Chondrocyte (in vitro differentiated cells): Measurements from ENCODE around the gene KRTAP4-16. TPM values are rescaled to one million over a fixed set of nuclear protein-coding genes. Genes with fewer than 3 reads are reported as not detected.
"Not testable (repeated sequence)": the region's sequence is repeated elsewhere in the genome, so short reads cannot be mapped to it uniquely, and the experiment has no call there.

Experiments
- DNase-seq: peaks from one replicate; pipeline ENCODE4 v3.0.0; 2021; ENCODE audit warnings: mixed read lengths, low spot score
- H3K27ac Mint-ChIP-seq: one replicate; pipeline ENCODE4 v1.8.0; 2021; ENCODE audit warnings: mild to moderate bottlenecking, moderate library complexity, mixed read lengths; ENCODE audit not compliant: unreplicated experiment
- H3K27me3 Mint-ChIP-seq: 2 replicates; pipeline ENCODE4 v1.8.0; 2021; ENCODE audit warnings: low read depth, mixed read lengths
- H3K36me3 Mint-ChIP-seq: 2 replicates; pipeline ENCODE4 v1.8.0; 2021; ENCODE audit warnings: low read depth, mixed read lengths
- H3K4me1 Mint-ChIP-seq: 2 replicates; pipeline ENCODE4 v1.8.0; 2021; ENCODE audit warnings: low read depth, mild to moderate bottlenecking, mixed read lengths
- H3K4me3 Mint-ChIP-seq: one replicate; pipeline ENCODE4 v1.8.0; 2021; ENCODE audit warnings: mild to moderate bottlenecking, moderate library complexity, mixed read lengths; ENCODE audit not compliant: unreplicated experiment
- H3K9me3 Mint-ChIP-seq: 2 replicates; pipeline ENCODE4 v1.8.0; 2021; ENCODE audit warnings: low read depth, mixed read lengths
- total RNA-seq: library from RNA; stranded (reverse); gene quantifications from 3 replicates; pipeline ENCODE4 v1.2.1, GENCODE V29; 2021
- TF ChIP-seq, protein P1 (sequence below): fragments of 200-600 bp; sonication (generic); IDR thresholded peaks from 2 replicates; pipeline ENCODE4 v1.5.0; 2021; ENCODE audit warnings: antibody characterized with exemption, mild to moderate bottlenecking, moderate library complexity

The KRTAP4-16 gene
- total RNA-seq, 1 donor from 2014 or later = not detected

DNA sequence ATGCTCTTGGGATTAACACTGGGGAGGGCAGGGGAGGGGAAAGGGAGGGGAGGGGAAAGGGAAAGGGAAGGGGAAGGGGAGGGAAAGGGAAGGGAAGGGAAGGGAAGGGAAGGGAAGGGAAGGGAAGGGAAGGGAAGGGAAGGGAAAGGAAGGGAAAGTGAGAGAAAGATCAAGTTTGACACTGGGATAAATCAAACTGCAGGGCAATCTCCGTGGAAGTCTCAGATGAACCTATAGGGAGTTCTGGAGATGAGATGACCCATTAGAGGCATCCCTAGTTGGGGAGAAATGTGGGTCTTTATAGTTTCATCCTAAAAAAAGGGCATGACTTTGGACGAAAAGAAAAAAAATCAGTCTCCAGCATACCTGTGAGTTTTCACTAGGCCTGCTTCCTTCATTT is 19.7 kb upstream of the KRTAP4-16 start:
- Mint-ChIP-seq H3K27me3 (no peaks in the 10 kb centered on the region), H3K36me3 (no peaks in the 10 kb centered on the region), H3K4me3 (no peak overlapping the region), H3K9me3 (no peaks in the 10 kb centered on the region), H3K4me1 (peaks cover 38% of the 10 kb centered on the region), H3K27ac (no peak overlapping the region)
- no peak for DNase-seq
- TF ChIP-seq, protein P1, sequence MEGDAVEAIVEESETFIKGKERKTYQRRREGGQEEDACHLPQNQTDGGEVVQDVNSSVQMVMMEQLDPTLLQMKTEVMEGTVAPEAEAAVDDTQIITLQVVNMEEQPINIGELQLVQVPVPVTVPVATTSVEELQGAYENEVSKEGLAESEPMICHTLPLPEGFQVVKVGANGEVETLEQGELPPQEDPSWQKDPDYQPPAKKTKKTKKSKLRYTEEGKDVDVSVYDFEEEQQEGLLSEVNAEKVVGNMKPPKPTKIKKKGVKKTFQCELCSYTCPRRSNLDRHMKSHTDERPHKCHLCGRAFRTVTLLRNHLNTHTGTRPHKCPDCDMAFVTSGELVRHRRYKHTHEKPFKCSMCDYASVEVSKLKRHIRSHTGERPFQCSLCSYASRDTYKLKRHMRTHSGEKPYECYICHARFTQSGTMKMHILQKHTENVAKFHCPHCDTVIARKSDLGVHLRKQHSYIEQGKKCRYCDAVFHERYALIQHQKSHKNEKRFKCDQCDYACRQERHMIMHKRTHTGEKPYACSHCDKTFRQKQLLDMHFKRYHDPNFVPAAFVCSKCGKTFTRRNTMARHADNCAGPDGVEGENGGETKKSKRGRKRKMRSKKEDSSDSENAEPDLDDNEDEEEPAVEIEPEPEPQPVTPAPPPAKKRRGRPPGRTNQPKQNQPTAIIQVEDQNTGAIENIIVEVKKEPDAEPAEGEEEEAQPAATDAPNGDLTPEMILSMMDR = no peak

DNA sequence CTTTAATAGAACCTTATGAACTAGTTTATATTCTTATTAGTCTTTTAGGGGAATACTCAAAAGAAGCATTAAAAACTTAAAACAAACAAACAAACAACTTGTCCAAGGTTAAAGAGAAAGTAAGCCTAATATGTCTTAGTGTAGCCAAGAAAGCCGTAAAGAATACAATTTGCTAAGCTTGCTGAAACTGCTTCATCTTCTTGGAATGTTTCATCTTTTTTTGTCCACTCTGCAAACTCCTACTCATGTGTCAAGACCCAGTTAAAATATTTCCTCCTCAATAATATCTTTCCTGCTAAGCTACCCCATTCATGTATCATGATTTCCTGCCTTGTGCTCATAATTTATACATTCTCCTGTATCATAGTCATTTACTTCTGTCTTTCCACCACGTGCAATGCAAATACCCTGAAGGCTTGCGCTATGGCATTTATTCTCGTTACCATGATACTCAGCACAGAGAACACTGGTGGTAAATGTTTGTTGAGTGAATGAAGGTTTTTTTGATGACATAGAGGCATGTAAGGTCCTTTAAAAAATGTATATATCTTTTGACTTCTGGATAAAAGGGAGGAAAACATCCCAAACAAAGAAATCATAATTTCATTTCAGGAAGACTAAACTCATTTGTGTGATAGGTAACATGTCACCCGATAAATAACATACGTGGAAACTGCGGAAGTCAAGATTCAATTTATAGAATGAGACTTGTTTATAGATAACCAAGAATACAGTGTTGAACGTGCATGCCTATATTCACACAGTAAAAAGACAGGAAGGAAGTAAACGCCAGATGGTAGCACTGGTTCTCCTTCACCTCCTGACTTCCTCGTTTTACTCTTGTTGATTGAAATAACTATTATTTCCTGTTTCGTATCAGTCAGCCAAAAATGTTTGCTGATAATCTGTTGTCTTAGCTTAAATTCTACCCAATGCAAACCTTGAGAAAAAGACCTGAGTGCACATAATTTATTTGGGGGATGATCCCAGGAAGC is 18.0 kb upstream of the KRTAP4-16 start:
- not testable (repeated sequence) for H3K9me3 Mint-ChIP-seq, H3K4me3 Mint-ChIP-seq, DNase-seq, H3K27me3 Mint-ChIP-seq, H3K36me3 Mint-ChIP-seq
- Mint-ChIP-seq H3K4me1 (peaks cover 37% of the 10 kb centered on the region), H3K27ac (peak overlapping the region; percentile 22)

DNA sequence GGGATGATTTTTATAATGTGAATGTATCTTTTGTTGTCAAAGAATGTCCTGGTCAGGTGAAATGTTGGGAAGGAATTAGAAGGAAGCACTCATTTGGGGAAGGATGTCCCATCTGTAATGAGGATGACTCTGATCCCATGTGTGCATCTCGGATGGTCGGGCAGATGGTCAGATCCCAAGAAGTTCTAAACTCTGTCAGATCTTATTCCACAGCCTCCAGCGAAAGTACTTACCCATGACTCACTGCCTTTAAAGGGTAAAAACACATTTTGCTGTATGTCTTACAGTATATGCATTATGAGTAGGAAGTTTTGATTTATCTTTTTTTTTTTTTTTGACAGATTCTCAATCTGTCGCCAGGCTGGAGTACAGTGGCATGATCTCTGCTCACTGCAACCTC is 16.7 kb upstream of the KRTAP4-16 start:
- no peaks in the 10 kb centered on the region for H3K36me3 Mint-ChIP-seq
- DNase-seq = no peak
- no peaks in the 10 kb centered on the region for H3K9me3 Mint-ChIP-seq
- TF ChIP-seq, protein P1 = no peak
- H3K4me1 Mint-ChIP-seq = peaks cover 28% of the 10 kb centered on the region
- no peaks in the 10 kb centered on the region for H3K27me3 Mint-ChIP-seq
- H3K27ac Mint-ChIP-seq = peak overlapping the region; percentile 2
- H3K4me3 Mint-ChIP-seq = no peak overlapping the region

DNA sequence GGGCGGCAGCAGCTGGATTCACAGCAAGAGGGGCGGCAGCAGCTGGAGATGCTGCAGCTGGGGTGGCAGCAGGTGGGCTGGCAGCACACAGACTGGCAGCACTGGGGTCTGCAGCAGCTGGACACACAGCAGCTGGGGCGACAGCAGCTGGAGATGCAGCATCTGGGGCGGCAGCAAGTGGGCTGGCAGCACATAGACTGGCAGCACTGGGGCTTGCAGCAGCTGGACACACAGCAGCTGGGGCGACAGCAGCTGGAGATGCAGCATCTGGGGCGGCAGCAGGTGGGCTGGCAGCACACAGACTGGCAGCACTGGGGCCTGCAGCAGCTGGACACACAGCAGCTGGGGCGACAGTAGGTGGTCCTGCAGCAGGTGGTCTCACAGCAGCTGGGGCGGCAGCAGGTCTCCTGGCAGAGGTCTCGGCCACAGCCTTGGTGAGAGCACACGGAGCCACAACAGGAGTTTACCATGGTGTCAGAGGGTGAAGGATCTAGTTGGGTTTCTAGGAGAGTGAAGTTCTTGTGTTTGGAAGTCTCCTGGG is 15.9 kb upstream of the KRTAP4-16 start, which contains the start of gene KRTAP4-11:
KRTAP4-11 (minus strand) TSS at position 528 of the 541 bp plus-strand sequence; CDS start at position 470, 58 bp downstream.
- H3K27me3 Mint-ChIP-seq, H3K4me3 Mint-ChIP-seq, H3K9me3 Mint-ChIP-seq, H3K36me3 Mint-ChIP-seq, DNase-seq: not testable (repeated sequence)
- peaks cover 23% of the 10 kb centered on the region for H3K4me1 Mint-ChIP-seq
- peak within 1 kb of the TSS; percentile 2 for H3K27ac Mint-ChIP-seq

DNA sequence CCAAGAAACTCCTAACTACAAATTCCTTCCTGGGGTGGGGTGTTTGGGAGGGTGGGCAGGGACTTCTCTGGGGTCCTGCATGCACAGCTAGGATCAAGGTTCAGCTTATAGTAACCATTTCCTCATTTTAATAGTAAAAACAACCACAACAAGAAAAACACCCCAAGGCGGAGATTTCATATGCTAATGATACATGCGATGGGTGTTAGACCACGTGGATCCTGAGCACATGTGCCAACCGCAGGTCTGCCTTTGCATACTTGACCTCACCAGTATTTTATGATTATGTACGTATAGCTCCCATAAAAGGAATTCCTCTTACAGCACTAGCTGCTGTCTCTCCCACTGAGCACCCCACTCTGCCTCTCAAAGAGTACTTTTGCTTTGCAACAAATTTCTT is 14.3 kb upstream of the KRTAP4-16 start:
- DNase-seq = no peak
- no peaks in the 10 kb centered on the region for H3K36me3 Mint-ChIP-seq
- H3K4me3 Mint-ChIP-seq = no peak overlapping the region
- H3K4me1 Mint-ChIP-seq = peaks cover 23% of the 10 kb centered on the region
- no peak overlapping the region for H3K27ac Mint-ChIP-seq
- no peaks in the 10 kb centered on the region for H3K27me3 Mint-ChIP-seq
- TF ChIP-seq, protein P1 = no peak
- peaks cover 4% of the 10 kb centered on the region for H3K9me3 Mint-ChIP-seq

DNA sequence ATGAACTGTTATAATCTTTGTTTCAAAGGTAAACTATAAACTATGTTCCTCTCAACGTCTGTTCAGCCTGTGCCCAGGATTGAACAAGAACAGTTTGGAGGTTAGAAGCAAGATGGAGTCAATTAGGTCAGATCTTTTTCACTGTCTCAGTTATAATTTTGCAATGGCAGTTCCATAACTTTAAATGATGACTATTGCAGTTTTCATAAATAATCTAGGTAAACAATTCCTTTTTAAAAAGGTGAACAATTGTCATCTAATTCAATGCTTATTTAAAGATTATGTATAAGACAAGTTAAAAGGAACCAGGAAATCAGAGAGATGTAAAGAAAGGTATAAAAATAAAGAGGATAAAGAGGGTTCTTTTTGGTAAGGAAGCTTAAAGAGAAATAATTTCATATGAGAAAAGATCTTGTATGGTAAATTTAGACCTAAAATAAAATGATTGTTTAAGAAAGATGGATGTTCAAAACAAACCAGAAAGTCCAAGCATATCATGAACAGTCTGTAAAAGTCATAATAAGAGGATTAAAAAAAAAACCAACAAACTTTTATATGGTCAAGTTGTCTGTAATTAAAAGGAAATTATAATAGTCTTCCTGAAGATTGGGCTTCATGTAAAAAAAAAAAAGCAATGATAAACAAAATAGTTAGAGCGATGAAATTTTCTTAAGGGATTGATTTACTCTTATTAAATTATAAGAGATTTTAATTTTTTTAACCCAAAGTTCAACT is 9.3 kb upstream of the KRTAP4-16 start:
- no peak overlapping the region for H3K27ac Mint-ChIP-seq
- H3K9me3 Mint-ChIP-seq = peaks cover 9% of the 10 kb centered on the region
- H3K36me3 Mint-ChIP-seq = no peaks in the 10 kb centered on the region

DNA sequence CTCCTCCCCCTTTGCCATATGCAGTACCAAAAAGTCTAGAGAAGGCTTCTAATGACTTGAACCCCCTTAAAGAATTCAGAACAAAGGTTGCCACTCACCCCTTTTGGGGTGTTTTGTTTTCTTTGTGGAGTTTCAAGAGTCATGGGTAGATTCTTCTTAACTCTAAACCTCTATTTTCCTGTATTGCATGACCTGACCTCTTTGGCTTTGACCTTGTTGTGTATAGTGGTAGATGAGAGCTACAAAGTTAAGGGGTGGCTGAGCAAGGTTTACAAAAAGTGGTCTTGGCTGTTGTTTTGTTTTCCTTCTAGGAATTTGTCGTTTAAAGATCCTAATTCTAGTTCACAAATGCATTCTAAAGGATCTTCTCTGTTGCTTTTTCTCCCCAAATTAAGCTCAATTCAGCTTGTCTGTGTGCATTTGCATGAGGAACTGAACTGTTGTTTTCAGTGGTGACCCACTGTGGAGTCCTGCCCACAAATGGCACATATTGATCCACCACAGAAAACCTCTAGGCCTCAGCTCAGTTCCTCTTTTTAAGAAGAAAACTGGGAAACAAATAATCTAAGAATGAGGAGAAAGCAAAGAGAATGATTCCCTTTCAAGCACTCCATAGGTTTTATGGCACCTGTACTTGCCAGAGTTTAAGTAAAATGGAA is 6.8 kb upstream of the KRTAP4-16 start:
- H3K36me3 Mint-ChIP-seq, H3K27ac Mint-ChIP-seq, DNase-seq, H3K9me3 Mint-ChIP-seq, H3K27me3 Mint-ChIP-seq, H3K4me3 Mint-ChIP-seq: not testable (repeated sequence)
- H3K4me1 Mint-ChIP-seq = peaks cover 15% of the 10 kb centered on the region

More for the DNA sequence above, 9.3 kb upstream of the KRTAP4-16 start:
- TF ChIP-seq, protein P1 = no peak
- DNase-seq = no peak
- no peaks in the 10 kb centered on the region for H3K4me1 Mint-ChIP-seq
- no peaks in the 10 kb centered on the region for H3K27me3 Mint-ChIP-seq
- no peak overlapping the region for H3K4me3 Mint-ChIP-seq
